ENCODE measurements around the gene NOP14. TPM values are rescaled to one million over a fixed set of nuclear protein-coding genes. Genes with fewer than 3 reads are reported as not detected.
A peak's percentile ranks its signal among the peaks of the same experiment; 100 is the strongest.
"Not testable (repeated sequence)": the region's sequence is repeated elsewhere in the genome, so short reads cannot be mapped to it uniquely, and the experiment has no call there.

NOP14 gene
- total and polyA plus RNA-seq, 2 experiments from 2014 or later, result 29.9 to 38.7 TPM

- not testable (repeated sequence) for H2AFZ ChIP-seq; H3K27me3 ChIP-seq (ENCODE audit: insufficient read depth); H3K9me2 ChIP-seq (ENCODE audit: insufficient read depth); H3K9me3 Mint-ChIP-seq; DNase-seq (ENCODE audit: low spot score); H3K4me3 ChIP-seq; H3K4me1 ChIP-seq (ENCODE audit: insufficient read depth); H3K27ac ChIP-seq (ENCODE audit: low read depth); ATAC-seq; H3K4me3 Mint-ChIP-seq; H3K4me2 ChIP-seq; H3K27ac Mint-ChIP-seq
- H3K4me1 Mint-ChIP-seq, result peaks cover 22% of the 10 kb centered on the region
- Histone ChIP-seq H4K20me1 (replicated peaks; ENCODE audit: insufficient read depth) (peaks cover 19% of the 10 kb centered on the region), H3F3A (replicated peaks; ENCODE audit: low read depth) (peaks cover 32% of the 10 kb centered on the region; the same call in 1 of the 2 replicates), H3K79me2 (replicated peaks; ENCODE audit: insufficient read depth) (peaks cover 19% of the 10 kb centered on the region), H3K36me3 (ENCODE audit: insufficient read depth) (peaks cover 34% of the 10 kb centered on the region)
- H3K27me3 Mint-ChIP-seq (ENCODE audit: insufficient read depth, low read depth, poor library complexity), result peaks cover 23% of the 10 kb centered on the region
- H3K36me3 Mint-ChIP-seq (ENCODE audit: low read depth), result peaks cover 79% of the 10 kb centered on the region
Observed at GRCh38 chr4:2938411-2938810, 24.8 kb downstream of the NOP14 start.

- Mint-ChIP-seq H3K9me3 (no peaks in the 10 kb centered on the region), H3K36me3 (ENCODE audit: low read depth) (peaks cover 79% of the 10 kb centered on the region), H3K27me3 (ENCODE audit: insufficient read depth, low read depth, poor library complexity) (peaks cover 27% of the 10 kb centered on the region), H3K4me3 (no peak overlapping the region), H3K27ac (no peak overlapping the region), H3K4me1 (peaks cover 26% of the 10 kb centered on the region)
- Histone ChIP-seq H3K4me3 (no peak overlapping the region), H4K20me1 (replicated peaks; ENCODE audit: insufficient read depth) (peaks cover 19% of the 10 kb centered on the region), H3K27me3 (ENCODE audit: insufficient read depth) (no peaks in the 10 kb centered on the region), H3K36me3 (ENCODE audit: insufficient read depth) (peaks cover 34% of the 10 kb centered on the region), H2AFZ (no peak overlapping the region), H3K4me1 (ENCODE audit: insufficient read depth) (peaks cover 4% of the 10 kb centered on the region; the same call in 1 of the 2 replicates), H3K27ac (ENCODE audit: low read depth) (peak overlapping the region; percentile 76; the same call in 1 of the 2 replicates), H3K4me2 (no peak overlapping the region), H3K79me2 (replicated peaks; ENCODE audit: insufficient read depth) (peaks cover 19% of the 10 kb centered on the region), H3F3A (replicated peaks; ENCODE audit: low read depth) (peaks cover 32% of the 10 kb centered on the region; the same call in 1 of the 2 replicates), H3K9me2 (ENCODE audit: insufficient read depth) (no peaks in the 10 kb centered on the region)
- no peak for DNase-seq (ENCODE audit: low spot score)
- no peak for ATAC-seq
- TF ChIP-seq EZH2phosphoT487 (IDR thresholded peaks at IDR 0.05; ENCODE audit: unreplicated experiment), result no peak
- no peak for TF ChIP-seq ZNF462 (CRISPR knock-in tag; IDR thresholded peaks at IDR 0.05)
- no peak for TF ChIP-seq ETS1 (IDR thresholded peaks at IDR 0.05)
- TF ChIP-seq CTCF (conservative IDR thresholded peaks at IDR 0.05; ENCODE audit: low read depth in 2 of 2), result no peak
- TF ChIP-seq ZNF114 (CRISPR knock-in tag; IDR thresholded peaks at IDR 0.05), result no peak
- TF ChIP-seq CREB1 (CRISPR knock-in tag; IDR thresholded peaks at IDR 0.05; ENCODE audit: low read depth), result no peak
- no peak for TF ChIP-seq NANOG (IDR thresholded peaks at IDR 0.05; ENCODE audit: borderline replicate concordance)
- TF ChIP-seq EZH2 (IDR thresholded peaks at IDR 0.05; ENCODE audit: low read depth, unreplicated experiment), result no peak
- TF ChIP-seq ZNF331 (CRISPR knock-in tag; IDR thresholded peaks at IDR 0.05; ENCODE audit: low read depth), result no peak
Observed at GRCh38 chr4:2937986-2938385, 25.2 kb downstream of the NOP14 start.

All from GM23338 (cell line).